IMR-90 (cell line): ENCODE data around the gene VAV3.

Source experiments
- BHLHE40 ChIP-seq: fragments of 150-350 bp; IDR thresholded peaks from 2 replicates; pipeline ENCODE4 v1.6.1; 2016; ENCODE audit warnings: mild to moderate bottlenecking, low read depth, low read length
- CEBPB ChIP-seq: IDR thresholded peaks from 2 replicates; pipeline ENCODE4 v1.6.1; 2012; ENCODE audit warnings: low read depth, low read length, improper control_type of control experiment
- CTCF ChIP-seq: conservative IDR thresholded peaks from 2 replicates; pipeline ENCODE4 v1.5.1; 2012; ENCODE audit warnings: mild to moderate bottlenecking, low read depth, low read length, improper control_type of control experiment
- FOS ChIP-seq: fragments of 150-350 bp; IDR thresholded peaks from 2 replicates; pipeline ENCODE4 v1.6.1; 2016; ENCODE audit warnings: low read depth, low read length
- MAFK ChIP-seq: IDR thresholded peaks from 2 replicates; pipeline ENCODE4 v1.6.1; 2012; ENCODE audit warnings: low read depth, low read length, improper control_type of control experiment
- MXI1 ChIP-seq: IDR thresholded peaks from 2 replicates; pipeline ENCODE4 v1.6.1; 2012; ENCODE audit warnings: low read depth, mild to moderate bottlenecking, low read length, moderate library complexity, borderline replicate concordance
- POLR2A ChIP-seq: IDR thresholded peaks from 2 replicates; pipeline ENCODE4 v1.6.1; 2012; ENCODE audit warnings: mild to moderate bottlenecking, low read depth, low read length
- RAD21 ChIP-seq: IDR thresholded peaks from 2 replicates; pipeline ENCODE4 v1.6.1; 2012; ENCODE audit warnings: low read length, improper control_type of control experiment
- RCOR1 ChIP-seq: IDR thresholded peaks from 2 replicates; pipeline ENCODE4 v1.6.1; 2012; ENCODE audit warnings: mild to moderate bottlenecking, low read length, improper control_type of control experiment; ENCODE audit not compliant: insufficient replicate concordance
- TF ChIP-seq, protein P1 (sequence below): fragments of 150-350 bp; IDR thresholded peaks from 2 replicates; pipeline ENCODE4 v1.6.1; 2017; ENCODE audit warnings: mild to moderate bottlenecking, antibody characterized with exemption, low read length, low read depth

GRCh38 chr1:107706182-107706581 lies 258.8 kb downstream of the VAV3 start:
- no peak for TF ChIP-seq FOS
- no peak for TF ChIP-seq POLR2A
- no peak for TF ChIP-seq MXI1
- TF ChIP-seq CTCF: no peak
- TF ChIP-seq RAD21: no peak
- TF ChIP-seq, protein P1, sequence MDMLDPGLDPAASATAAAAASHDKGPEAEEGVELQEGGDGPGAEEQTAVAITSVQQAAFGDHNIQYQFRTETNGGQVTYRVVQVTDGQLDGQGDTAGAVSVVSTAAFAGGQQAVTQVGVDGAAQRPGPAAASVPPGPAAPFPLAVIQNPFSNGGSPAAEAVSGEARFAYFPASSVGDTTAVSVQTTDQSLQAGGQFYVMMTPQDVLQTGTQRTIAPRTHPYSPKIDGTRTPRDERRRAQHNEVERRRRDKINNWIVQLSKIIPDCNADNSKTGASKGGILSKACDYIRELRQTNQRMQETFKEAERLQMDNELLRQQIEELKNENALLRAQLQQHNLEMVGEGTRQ: no peak
- TF ChIP-seq MAFK: no peak
- TF ChIP-seq RCOR1: no peak
- no peak for TF ChIP-seq BHLHE40
- no peak for TF ChIP-seq CEBPB
